Breast epithelium (tissue), 4 donors: ENCODE data around the gene LRRC74A. TPM values are rescaled to one million over a fixed set of nuclear protein-coding genes. Genes with fewer than 3 reads are reported as not detected.

Experiments
- DNase-seq, 2 donors: peaks; one replicate each; pipeline ENCODE4 v3.0.0-alpha.2; 2019; ENCODE audit warnings: low spot score in 2 of 2
- H3K27ac ChIP-seq, 2 donors: fragments of 200-600 bp; sonication (generic) in 1 of 2; one replicate each; pipeline ENCODE4 v1.5.1; 2016 to 2019; ENCODE audit warnings: mild to moderate bottlenecking in 1 of 2
- H3K27me3 ChIP-seq, 2 donors: fragments of 200-600 bp; sonication (generic) in 1 of 2; one replicate each; pipeline versions ENCODE4 v1.5.1 to v1.6.0; 2017 to 2019; ENCODE audit warnings: control low read depth in 1 of 2, mild to moderate bottlenecking in 1 of 2
- H3K36me3 ChIP-seq: fragments of 200-600 bp; one replicate; pipeline ENCODE4 v1.5.1; 2019
- H3K4me1 ChIP-seq, 2 donors: fragments of 200-600 bp; sonication (generic); one replicate each; pipeline ENCODE4 v1.5.1; 2016 to 2019; ENCODE audit warnings: control low read depth in 1 of 2
- H3K4me3 ChIP-seq, 3 donors: fragments of 200-600 bp; sonication (generic); 1 replicate in 2 of 3; 2 replicates in 1 of 3; pipeline ENCODE4 v1.5.1; 2016 to 2019; ENCODE audit warnings: mild to moderate bottlenecking in 3 of 3, moderate library complexity in 2 of 3
- H3K9me3 ChIP-seq, 2 donors: fragments of 200-600 bp; sonication (generic) in 1 of 2; one replicate each; pipeline ENCODE4 v1.5.1; 2016 to 2019; ENCODE audit warnings: control low read depth in 1 of 2
- POLR2A ChIP-seq: fragments of 450-650 bp; IDR thresholded peaks from one replicate; pipeline ENCODE4 v1.6.1; 2016; ENCODE audit warnings: antibody characterized with exemption, mild to moderate bottlenecking, moderate library complexity
- POLR2AphosphoS5 ChIP-seq, 3 donors: sonication (generic); formaldehyde crosslinking; IDR thresholded peaks; one replicate each; pipeline ENCODE4 v1.6.1; 2017; ENCODE audit warnings: antibody characterized with exemption in 3 of 3
- intact Hi-C: fragments of 100-400 bp; cut with DNase I; formaldehyde crosslinking; loops from one replicate; pipeline ENCODE4 v1.15.1; 2023; ENCODE audit warnings: low total_unique reads
- total RNA-seq, 3 donors: library from RNA; depleted of rRNA; stranded (reverse); fragments of >200 nt; gene quantifications; one replicate each; pipeline ENCODE4 v1.1.0, GENCODE V29; 2016
- TF ChIP-seq, protein P1 (sequence below), 3 donors: fragments of 450-650 bp; IDR thresholded peaks; one replicate each; pipeline ENCODE4 v1.5.1; 2016 to 2017; ENCODE audit warnings: antibody characterized with exemption in 3 of 3, mild to moderate bottlenecking in 3 of 3, moderate library complexity in 3 of 3

Gene LRRC74A
- total RNA-seq, 3 donors from 2014 or later = not detected

DNA sequence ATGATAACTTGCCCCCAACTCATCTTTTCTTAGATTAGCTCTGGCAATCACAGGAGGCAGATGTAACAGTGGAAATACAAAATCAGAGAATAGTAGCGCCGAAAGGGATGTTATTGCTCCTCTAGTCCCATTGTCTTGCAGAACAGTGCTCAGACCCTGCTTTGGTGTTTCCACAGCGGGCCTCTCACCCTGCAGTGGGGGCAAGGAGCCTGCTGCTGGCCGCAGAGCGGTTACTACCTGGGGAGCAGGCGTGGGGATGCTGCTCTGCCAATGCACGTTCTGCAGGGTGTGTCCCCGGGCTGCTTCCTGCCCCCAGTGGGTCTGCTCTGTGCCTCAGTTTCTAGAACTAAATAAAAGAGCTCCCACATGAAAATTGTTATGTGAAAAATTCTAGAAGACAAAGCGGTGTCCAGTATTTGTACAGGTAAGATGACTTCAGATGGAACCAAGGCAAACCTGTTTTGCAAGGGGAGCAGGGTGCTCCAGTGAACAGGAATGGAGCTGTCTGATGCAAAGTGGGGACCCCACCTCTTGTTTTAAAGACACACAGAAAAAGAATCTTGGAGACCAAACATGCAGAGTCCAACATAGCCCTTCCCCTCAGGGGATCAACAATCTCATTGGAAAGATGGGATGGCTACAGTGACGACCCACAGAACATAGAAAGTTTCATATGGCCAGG lies 35.5 kb downstream of the LRRC74A start:
- no peak for TF ChIP-seq POLR2A
- TF ChIP-seq POLR2AphosphoS5 (IDR thresholded peaks at IDR 0.05) = no peak
- TF ChIP-seq, protein P1, sequence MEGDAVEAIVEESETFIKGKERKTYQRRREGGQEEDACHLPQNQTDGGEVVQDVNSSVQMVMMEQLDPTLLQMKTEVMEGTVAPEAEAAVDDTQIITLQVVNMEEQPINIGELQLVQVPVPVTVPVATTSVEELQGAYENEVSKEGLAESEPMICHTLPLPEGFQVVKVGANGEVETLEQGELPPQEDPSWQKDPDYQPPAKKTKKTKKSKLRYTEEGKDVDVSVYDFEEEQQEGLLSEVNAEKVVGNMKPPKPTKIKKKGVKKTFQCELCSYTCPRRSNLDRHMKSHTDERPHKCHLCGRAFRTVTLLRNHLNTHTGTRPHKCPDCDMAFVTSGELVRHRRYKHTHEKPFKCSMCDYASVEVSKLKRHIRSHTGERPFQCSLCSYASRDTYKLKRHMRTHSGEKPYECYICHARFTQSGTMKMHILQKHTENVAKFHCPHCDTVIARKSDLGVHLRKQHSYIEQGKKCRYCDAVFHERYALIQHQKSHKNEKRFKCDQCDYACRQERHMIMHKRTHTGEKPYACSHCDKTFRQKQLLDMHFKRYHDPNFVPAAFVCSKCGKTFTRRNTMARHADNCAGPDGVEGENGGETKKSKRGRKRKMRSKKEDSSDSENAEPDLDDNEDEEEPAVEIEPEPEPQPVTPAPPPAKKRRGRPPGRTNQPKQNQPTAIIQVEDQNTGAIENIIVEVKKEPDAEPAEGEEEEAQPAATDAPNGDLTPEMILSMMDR (IDR thresholded peaks at IDR 0.05) = no peak
- no peak overlapping the region for H3K27ac ChIP-seq
- no peaks in the 10 kb centered on the region for H3K9me3 ChIP-seq
- DNase-seq = no peak
- H3K27me3 ChIP-seq = no peaks in the 10 kb centered on the region
- H3K36me3 ChIP-seq = no peaks in the 10 kb centered on the region
- H3K4me1 ChIP-seq = no peaks in the 10 kb centered on the region
- no peak overlapping the region for H3K4me3 ChIP-seq
- intact Hi-C loops = no loop called here

DNA sequence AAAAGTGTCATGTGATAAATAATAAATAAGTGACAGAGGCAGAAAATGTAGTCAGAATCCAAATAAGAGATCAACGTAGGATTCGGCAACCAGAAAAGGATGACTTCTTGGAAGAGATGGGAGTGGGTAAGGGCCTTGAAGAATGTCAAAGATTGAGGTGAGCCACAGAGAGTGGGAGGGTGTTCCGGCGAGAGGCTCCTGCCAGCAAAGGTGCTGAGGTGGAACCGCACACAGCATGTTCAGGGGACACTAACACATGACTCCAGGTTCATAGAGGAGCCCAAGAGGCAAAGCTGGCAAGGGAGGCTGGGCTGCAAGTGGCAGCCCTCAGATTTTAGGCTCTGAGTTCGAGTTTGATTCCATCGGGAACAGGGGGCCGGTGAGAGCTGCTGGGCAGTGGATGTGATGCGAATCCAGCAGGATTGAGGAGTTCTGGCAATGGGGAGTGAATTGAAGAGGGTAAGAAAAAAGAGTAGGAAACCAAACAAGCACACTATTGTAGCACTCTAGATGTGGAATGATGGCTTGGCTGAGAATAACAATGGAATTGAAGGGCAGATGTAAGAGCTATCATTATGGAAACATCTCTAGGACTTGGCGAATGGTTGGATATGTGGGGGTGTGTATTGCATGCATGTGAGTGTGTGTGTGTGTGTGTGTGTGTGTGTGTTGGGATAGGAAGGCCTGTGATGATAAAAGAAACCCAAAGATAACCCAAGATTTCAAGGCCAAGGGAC lies 36.5 kb downstream of the LRRC74A start:
- Histone ChIP-seq H3K36me3 (no peaks in the 10 kb centered on the region), H3K4me3 (no peak overlapping the region), H3K9me3 (no peaks in the 10 kb centered on the region), H3K27me3 (no peaks in the 10 kb centered on the region), H3K27ac (peak overlapping the region in 1 of 2 donors; percentile 25), H3K4me1 (no peaks in the 10 kb centered on the region)
- intact Hi-C loops = no loop called here
- TF ChIP-seq, protein P1 (IDR thresholded peaks at IDR 0.05) = no peak
- TF ChIP-seq POLR2AphosphoS5 (IDR thresholded peaks at IDR 0.05) (no peak), POLR2A (no peak)
- no peak for DNase-seq

DNA sequence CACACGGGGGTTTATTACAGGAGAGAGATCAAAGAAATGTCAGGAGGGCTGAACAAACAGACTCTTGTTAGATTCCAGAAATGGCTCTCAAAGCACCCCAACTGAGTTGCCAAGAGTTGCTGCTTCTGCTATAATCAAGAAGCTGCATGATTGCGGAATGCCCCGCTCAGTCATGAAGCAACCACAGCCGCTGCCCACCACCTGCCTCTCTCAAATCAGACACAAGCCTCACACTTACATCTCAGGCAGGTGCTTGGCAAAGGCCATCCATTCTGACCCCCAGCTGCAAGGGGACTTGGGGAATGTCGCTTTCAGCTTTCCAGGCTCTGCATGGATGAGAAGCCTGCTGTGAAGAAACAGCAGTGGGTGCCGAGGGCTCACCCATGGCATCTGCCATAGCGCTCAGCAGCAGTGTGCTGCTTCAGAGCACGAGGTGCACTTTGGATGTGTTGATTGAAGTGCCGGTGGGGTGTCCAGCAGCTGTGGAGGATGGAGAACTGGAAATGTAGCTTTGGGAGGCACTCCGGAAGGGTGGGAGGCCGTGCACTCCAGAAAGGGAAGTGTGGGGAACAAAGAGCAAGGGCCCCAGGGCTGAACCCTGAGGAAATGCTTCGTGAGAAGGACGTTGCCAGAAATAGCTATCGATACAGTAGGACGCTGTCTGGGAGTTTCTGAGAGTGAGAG lies 37.7 kb downstream of the LRRC74A start:
- peak overlapping the region in 1 of 2 donors; percentile 25 for H3K27ac ChIP-seq
- no peaks in the 10 kb centered on the region for H3K9me3 ChIP-seq
- no peaks in the 10 kb centered on the region for H3K4me1 ChIP-seq
- no peaks in the 10 kb centered on the region for H3K27me3 ChIP-seq
- no peak for DNase-seq
- intact Hi-C loops = no loop called here
- H3K36me3 ChIP-seq = no peaks in the 10 kb centered on the region
- TF ChIP-seq POLR2AphosphoS5 (IDR thresholded peaks at IDR 0.05) = peak in 2 of 3 donors; percentile 12 to 23
- TF ChIP-seq POLR2A = no peak
- peak overlapping the region in 1 of 3 donors; percentile 28 for H3K4me3 ChIP-seq

DNA sequence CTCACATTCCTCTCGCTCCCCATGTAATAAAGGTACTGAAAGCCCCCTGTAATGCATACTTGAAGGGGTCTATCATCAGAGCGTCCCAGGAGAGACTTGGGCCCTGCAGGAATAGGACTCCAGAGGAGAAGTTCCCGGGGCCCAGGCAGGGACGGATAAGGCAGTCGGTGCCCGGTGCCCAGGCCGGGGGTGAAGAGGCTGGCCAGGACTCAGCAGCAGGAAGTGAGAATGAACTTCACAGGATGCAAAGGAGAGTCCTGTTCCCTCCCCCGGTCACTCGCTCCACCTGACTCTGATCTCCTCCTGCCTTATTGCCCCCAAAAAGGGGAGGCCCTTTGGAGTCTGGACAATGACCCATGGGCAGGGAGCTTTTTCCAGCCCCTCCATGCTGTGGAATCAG lies 40.2 kb downstream of the LRRC74A start:
- H3K27ac ChIP-seq = peak overlapping the region in 1 of 2 donors; percentile 30
- H3K36me3 ChIP-seq = no peaks in the 10 kb centered on the region
- TF ChIP-seq, protein P1 (IDR thresholded peaks at IDR 0.05) = no peak
- TF ChIP-seq POLR2A (no peak), POLR2AphosphoS5 (IDR thresholded peaks at IDR 0.05) (no peak)
- intact Hi-C loops = no loop called here
- no peak overlapping the region for H3K4me3 ChIP-seq
- H3K27me3 ChIP-seq = no peaks in the 10 kb centered on the region
- H3K4me1 ChIP-seq = no peaks in the 10 kb centered on the region
- DNase-seq = no peak
- no peaks in the 10 kb centered on the region for H3K9me3 ChIP-seq

DNA sequence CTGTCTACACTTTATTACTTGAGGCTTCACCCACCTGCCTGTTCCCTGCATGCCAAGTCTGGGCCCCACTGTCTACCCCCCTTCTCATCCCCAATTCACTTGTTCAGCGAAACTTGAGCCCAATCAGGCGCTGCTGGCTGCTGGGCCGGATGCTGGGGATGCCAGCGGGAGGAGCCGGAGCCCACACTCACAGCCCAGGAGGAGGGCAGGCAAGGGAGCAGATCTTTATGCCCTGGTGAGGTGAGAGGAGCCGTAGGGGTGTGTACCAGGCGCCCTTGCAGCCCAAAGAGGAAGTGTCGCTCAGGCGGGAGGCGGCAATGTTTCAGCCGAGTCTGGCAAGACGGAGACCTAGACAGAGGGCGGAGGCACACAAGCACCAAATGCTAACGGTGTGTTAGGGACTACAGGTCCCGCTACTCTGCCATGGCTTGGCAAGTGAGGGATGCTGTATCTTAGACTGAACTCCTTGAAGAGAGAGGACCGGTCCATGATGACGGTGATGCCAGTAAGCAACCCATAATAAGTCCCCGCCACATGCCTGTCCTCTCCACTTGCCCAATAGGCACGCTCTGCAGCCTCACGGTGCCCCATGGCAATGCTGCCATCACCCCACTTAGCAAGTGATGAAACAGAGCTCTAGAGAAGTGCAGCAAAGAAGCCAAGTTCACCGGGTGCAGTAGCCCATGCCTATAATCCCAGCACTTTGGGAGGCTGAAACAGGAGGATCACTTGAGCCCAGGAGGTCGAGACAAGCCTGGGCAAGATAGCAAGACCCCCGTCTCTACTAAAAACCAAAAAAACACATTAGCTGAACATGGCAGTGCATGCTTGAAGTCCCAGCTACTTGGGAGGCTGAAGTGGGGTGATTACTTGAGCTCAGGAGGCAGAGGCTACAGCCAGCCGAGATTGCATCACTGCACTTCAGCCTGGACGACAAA lies 41.6 kb downstream of the LRRC74A start:
- H3K27ac ChIP-seq = no peak overlapping the region

More for the DNA sequence above, 41.6 kb downstream of the LRRC74A start:
- Histone ChIP-seq H3K36me3 (no peaks in the 10 kb centered on the region), H3K9me3 (no peaks in the 10 kb centered on the region), H3K4me1 (no peaks in the 10 kb centered on the region), H3K27me3 (no peaks in the 10 kb centered on the region), H3K4me3 (peak overlapping the region in 1 of 3 donors; percentile 28)
- TF ChIP-seq POLR2AphosphoS5 (IDR thresholded peaks at IDR 0.05) (no peak), POLR2A (no peak)
- TF ChIP-seq, protein P1 (IDR thresholded peaks at IDR 0.05) = no peak
- DNase-seq = no peak
- intact Hi-C loops = no loop called here
